Omental fat pad (tissue), 4 donors: Measurements from ENCODE around the gene DNAJB13. TPM values are rescaled to one million over a fixed set of nuclear protein-coding genes. Genes with fewer than 3 reads are reported as not detected.

Experiments used
- ATAC-seq: fragments of 150-250 bp; one replicate; pipeline ENCODE4 v1.9.1; 2016; ENCODE audit warnings: mild to moderate bottlenecking, moderate library complexity; ENCODE audit not compliant: low FRiP score
- DNase-seq: peaks from one replicate; pipeline ENCODE4 v3.0.0-alpha.2; 2019; ENCODE audit warnings: low spot score
- total RNA-seq, 4 donors: library from RNA; depleted of rRNA; stranded (reverse); fragments of >200 nt; gene quantifications; one replicate each; pipeline ENCODE4 v1.1.0, GENCODE V29; 2016
- TF ChIP-seq, protein P1 (sequence below), 3 donors: fragments of 450-650 bp; IDR thresholded peaks; one replicate each; pipeline ENCODE4 v1.5.1; 2016 to 2017; ENCODE audit warnings: antibody characterized with exemption in 3 of 3, mild to moderate bottlenecking in 3 of 3, moderate library complexity in 2 of 3

DNAJB13 gene
- total RNA-seq, 4 donors from 2014 or later, result not detected

- TF ChIP-seq, protein P1, sequence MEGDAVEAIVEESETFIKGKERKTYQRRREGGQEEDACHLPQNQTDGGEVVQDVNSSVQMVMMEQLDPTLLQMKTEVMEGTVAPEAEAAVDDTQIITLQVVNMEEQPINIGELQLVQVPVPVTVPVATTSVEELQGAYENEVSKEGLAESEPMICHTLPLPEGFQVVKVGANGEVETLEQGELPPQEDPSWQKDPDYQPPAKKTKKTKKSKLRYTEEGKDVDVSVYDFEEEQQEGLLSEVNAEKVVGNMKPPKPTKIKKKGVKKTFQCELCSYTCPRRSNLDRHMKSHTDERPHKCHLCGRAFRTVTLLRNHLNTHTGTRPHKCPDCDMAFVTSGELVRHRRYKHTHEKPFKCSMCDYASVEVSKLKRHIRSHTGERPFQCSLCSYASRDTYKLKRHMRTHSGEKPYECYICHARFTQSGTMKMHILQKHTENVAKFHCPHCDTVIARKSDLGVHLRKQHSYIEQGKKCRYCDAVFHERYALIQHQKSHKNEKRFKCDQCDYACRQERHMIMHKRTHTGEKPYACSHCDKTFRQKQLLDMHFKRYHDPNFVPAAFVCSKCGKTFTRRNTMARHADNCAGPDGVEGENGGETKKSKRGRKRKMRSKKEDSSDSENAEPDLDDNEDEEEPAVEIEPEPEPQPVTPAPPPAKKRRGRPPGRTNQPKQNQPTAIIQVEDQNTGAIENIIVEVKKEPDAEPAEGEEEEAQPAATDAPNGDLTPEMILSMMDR (IDR thresholded peaks at IDR 0.05), result no peak
- ATAC-seq, result no peak
- no peak for DNase-seq
Measured at GRCh38 chr11:74005721-74006517, 55.1 kb downstream of the DNAJB13 start.

GRCh38 chr11:74006743-74007304 lies 56.0 kb downstream of the DNAJB13 start:
- TF ChIP-seq, protein P1 (IDR thresholded peaks at IDR 0.05), result no peak
- DNase-seq, result no peak
- no peak for ATAC-seq

DNA sequence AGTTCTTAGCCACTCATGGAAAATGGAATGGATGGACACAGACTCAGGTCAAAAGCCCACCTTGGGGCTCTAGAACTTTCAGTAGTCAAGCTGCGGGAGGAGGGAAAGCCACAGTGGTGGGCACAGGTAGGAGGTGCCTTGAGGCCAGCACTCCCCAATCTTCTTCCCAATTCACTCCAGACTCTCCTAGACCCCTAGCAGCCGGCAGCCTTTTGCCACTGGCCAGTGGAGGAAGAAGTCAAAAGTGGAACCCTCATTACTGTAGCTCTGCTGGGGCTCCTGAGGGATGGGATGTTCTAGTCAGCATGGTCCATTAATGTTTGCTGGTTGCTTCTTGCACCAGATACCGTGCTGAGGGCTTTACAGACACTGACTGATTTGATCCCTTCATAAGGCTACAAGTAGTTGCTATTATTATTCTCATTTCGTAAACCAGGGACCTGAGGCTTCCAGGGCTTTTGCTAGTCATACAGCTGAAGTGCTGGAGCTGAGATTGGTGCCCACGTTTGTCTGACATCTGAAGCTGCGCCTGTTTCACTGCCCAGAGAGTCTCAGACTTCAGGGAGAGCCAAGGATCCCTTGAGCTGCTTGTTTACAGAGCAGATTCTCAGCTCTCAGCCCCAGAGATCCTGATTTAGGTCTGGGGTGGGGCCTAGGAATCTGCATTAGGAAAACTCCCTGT lies 57.0 kb downstream of the DNAJB13 start:
- no peak for ATAC-seq
- no peak for DNase-seq
- TF ChIP-seq, protein P1 (IDR thresholded peaks at IDR 0.05), result no peak

- TF ChIP-seq, protein P1 (IDR thresholded peaks at IDR 0.05), result no peak
- DNase-seq, result no peak
- ATAC-seq, result no peak
Measured at GRCh38 chr11:74008373-74009229, 57.8 kb downstream of the DNAJB13 start, which contains the start of gene UCP3. Gene UCP3 (minus strand): TSS chr11:74009085. CDS start chr11:74007042, 2,043 bp downstream.

DNA sequence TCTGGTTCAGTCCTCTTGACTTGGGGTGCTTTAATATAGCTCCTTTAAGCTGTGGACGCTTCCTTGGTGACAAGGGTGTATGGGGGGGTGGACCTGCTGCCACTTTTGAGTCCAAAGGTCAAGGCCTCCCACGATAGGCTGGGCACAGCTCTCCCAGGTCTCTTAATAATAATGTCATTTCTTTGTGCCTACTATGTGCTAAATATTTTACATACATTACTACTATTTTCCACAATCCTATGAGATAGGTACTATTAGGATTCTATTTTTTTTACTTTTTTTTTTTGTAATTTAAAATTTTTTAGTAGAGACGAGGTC lies 58.4 kb downstream of the DNAJB13 start:
- TF ChIP-seq, protein P1 (IDR thresholded peaks at IDR 0.05), result no peak
- ATAC-seq (no peak), DNase-seq (no peak)

- no peak for DNase-seq
- TF ChIP-seq, protein P1 (IDR thresholded peaks at IDR 0.05), result no peak
Measured at GRCh38 chr11:74009675-74010305, 59.0 kb downstream of the DNAJB13 start.

More at GRCh38 chr11:74009675-74010305, 59.0 kb downstream of the DNAJB13 start:
- ATAC-seq, result no peak
